H1 (cell line): ENCODE results near the gene GRAMD1B. TPM values are rescaled to one million over a fixed set of nuclear protein-coding genes. Genes with fewer than 3 reads are reported as not detected.

Experiments
- CTCF ChIA-PET: fragments of 300-600 bp; sonication (Branson Sonifier 250); formaldehyde crosslinking; loops from one replicate; lab custom pipeline; 2021; ENCODE audit not compliant: partially characterized antibody; lab: Charles Lee
- POLR2A ChIA-PET: fragments of 300-600 bp; sonication (Branson Sonifier 250); formaldehyde crosslinking; loops from one replicate; lab custom pipeline; 2021; ENCODE audit warnings: inconsistent platforms; ENCODE audit not compliant: partially characterized antibody; lab: Charles Lee
- DNase-seq, 2 experiments: peaks; one replicate each; pipeline versions ENCODE4 v3.0.0 to v3.0.0-alpha.2; 2010 to 2022; ENCODE audit warnings: low spot score in 2 of 2, low read depth in 1 of 2, mixed read lengths in 1 of 2
- FAIRE-seq: peaks from 2 replicates; lab custom pipeline; 2011; peaks lifted over from hg19 to GRCh38; lab: Jason Lieb, UNC
- H2AFZ ChIP-seq: 2 replicates; pipeline ENCODE4 v1.8.1; 2012; ENCODE audit warnings: low read length, inconsistent platforms
- H2AK5ac ChIP-seq: 2 replicates; pipeline ENCODE4 v1.6.1; 2013; ENCODE audit warnings: low read depth, low read length
- H2BK120ac ChIP-seq: replicated peaks from 2 replicates; pipeline ENCODE3; 2013; ENCODE audit warnings: low read depth, low read length, inconsistent platforms
- H2BK12ac ChIP-seq: 2 replicates; pipeline ENCODE4 v1.6.1; 2013; ENCODE audit warnings: low read depth, low read length
- H2BK15ac ChIP-seq: 2 replicates; pipeline ENCODE4 v1.6.1; 2013; ENCODE audit warnings: low read length
- H2BK20ac ChIP-seq: 2 replicates; pipeline ENCODE4 v1.6.1; 2013; ENCODE audit warnings: low read length
- H2BK5ac ChIP-seq: 2 replicates; pipeline ENCODE4 v1.6.1; 2013; ENCODE audit warnings: low read depth, low read length
- H3K14ac ChIP-seq: 2 replicates; pipeline ENCODE4 v1.6.1; 2013; ENCODE audit warnings: inconsistent platforms; ENCODE audit not compliant: insufficient read length
- H3K18ac ChIP-seq: 2 replicates; pipeline ENCODE4 v1.6.1; 2013; ENCODE audit warnings: low read length; ENCODE audit errors: extremely low read depth
- H3K23ac ChIP-seq: 2 replicates; pipeline ENCODE4 v1.6.1; 2013; ENCODE audit warnings: inconsistent platforms; ENCODE audit not compliant: insufficient read length
- H3K23me2 ChIP-seq: 2 replicates; pipeline ENCODE4 v1.6.1; 2013; ENCODE audit warnings: low read depth, low read length
- H3K27ac ChIP-seq: 2 replicates; pipeline ENCODE4 v1.6.1; 2011; ENCODE audit warnings: low read depth, low read length, inconsistent platforms
- H3K27me3 ChIP-seq, 4 experiments: replicated peaks in 1 of 4; 1 replicate in 1 of 4; 2 replicates in 3 of 4; pipeline versions ENCODE4 v1.6.1 to v1.8.1; 2011 to 2013; ENCODE audit warnings: low read length in 3 of 4, mild to moderate bottlenecking in 3 of 4, inconsistent platforms in 2 of 4, mixed read lengths in 2 of 4, moderate library complexity in 1 of 4; ENCODE audit not compliant: control insufficient read depth in 3 of 4, insufficient read depth in 3 of 4; ENCODE audit errors: extremely low read depth in 1 of 4
- H3K36me3 ChIP-seq, 4 experiments: 2 replicates each; pipeline versions ENCODE4 v1.6.1 to v1.8.1; 2011 to 2013; ENCODE audit warnings: mild to moderate bottlenecking in 4 of 4, low read length in 3 of 4, moderate library complexity in 2 of 4, control low read depth in 1 of 4, inconsistent platforms in 1 of 4; ENCODE audit not compliant: insufficient read depth in 4 of 4, control insufficient read depth in 2 of 4
- H3K4ac ChIP-seq: replicated peaks from 2 replicates; pipeline ENCODE3; 2013; ENCODE audit warnings: low read length, low read depth, mixed read lengths, inconsistent platforms; ENCODE audit not compliant: insufficient read length
- H3K4me1 ChIP-seq, 4 experiments: replicated peaks in 1 of 4; 1 replicate in 1 of 4; 2 replicates in 3 of 4; pipeline versions ENCODE4 v1.6.1 to v1.8.1; 2011 to 2013; ENCODE audit warnings: low read length in 3 of 4, inconsistent platforms in 2 of 4, mixed read lengths in 1 of 4; ENCODE audit not compliant: insufficient read depth in 4 of 4, control insufficient read depth in 3 of 4
- H3K4me2 ChIP-seq, 2 experiments: 2 replicates each; pipeline versions ENCODE4 v1.6.1 to v1.8.1; 2011 to 2013; ENCODE audit warnings: low read depth in 2 of 2, low read length in 2 of 2, control low read depth in 1 of 2, inconsistent platforms in 1 of 2, mild to moderate bottlenecking in 1 of 2; ENCODE audit not compliant: insufficient read depth in 1 of 2
- H3K4me3 ChIP-seq, 4 experiments: fragments of 200-600, 300-600 bp in 1 of 4; sonication (generic), shearing (Covaris generic), sonication (Bioruptor Twin) in 1 of 4; 2 replicates each; pipeline versions ENCODE4 v1.5.1 to v1.8.1; 2011 to 2016; ENCODE audit warnings: low read length in 4 of 4, low read depth in 3 of 4, control low read depth in 2 of 4, inconsistent platforms in 2 of 4, mild to moderate bottlenecking in 2 of 4, mixed read lengths in 1 of 4, moderate library complexity in 1 of 4; ENCODE audit not compliant: insufficient read depth in 2 of 4; ENCODE audit errors: extremely low read depth in 1 of 4
- H3K56ac ChIP-seq: replicated peaks from 2 replicates; pipeline ENCODE3; 2013; ENCODE audit warnings: low read depth, mild to moderate bottlenecking, mixed read lengths, low read length, inconsistent platforms; ENCODE audit not compliant: insufficient read length
- H3K79me1 ChIP-seq: 2 replicates; pipeline ENCODE4 v1.6.1; 2013; ENCODE audit warnings: low read depth, low read length, control low read depth
- H3K79me2 ChIP-seq, 2 experiments: 2 replicates each; pipeline versions ENCODE4 v1.6.1 to v1.8.1; 2012 to 2013; ENCODE audit warnings: low read length in 2 of 2, mild to moderate bottlenecking in 2 of 2, inconsistent platforms in 1 of 2; ENCODE audit not compliant: insufficient read depth in 2 of 2, control insufficient read depth in 1 of 2
- H3K9ac ChIP-seq, 4 experiments: replicated peaks in 1 of 4; 1 replicate in 1 of 4; 2 replicates in 3 of 4; pipeline versions ENCODE4 v1.6.1 to v1.8.1; 2011 to 2013; ENCODE audit warnings: low read depth in 3 of 4, low read length in 3 of 4, control low read depth in 2 of 4, mild to moderate bottlenecking in 2 of 4, moderate library complexity in 2 of 4, inconsistent platforms in 1 of 4; ENCODE audit errors: extremely low read depth in 1 of 4
- H3K9me3 ChIP-seq, 2 experiments: 2 replicates each; pipeline versions ENCODE4 v1.6.1 to v1.8.1; 2012 to 2013; ENCODE audit warnings: mild to moderate bottlenecking in 2 of 2, moderate library complexity in 2 of 2, control low read depth in 1 of 2, inconsistent platforms in 1 of 2, low read depth in 1 of 2, low read length in 1 of 2, mixed read lengths in 1 of 2; ENCODE audit not compliant: insufficient read depth in 2 of 2
- H4K20me1 ChIP-seq, 2 experiments: replicated peaks in 1 of 2; 2 replicates each; pipeline versions ENCODE3 to v1.8.1; 2011 to 2013; ENCODE audit warnings: inconsistent platforms in 2 of 2, low read length in 2 of 2, mild to moderate bottlenecking in 1 of 2; ENCODE audit not compliant: insufficient read depth in 2 of 2, control insufficient read depth in 1 of 2
- H4K5ac ChIP-seq: 2 replicates; pipeline ENCODE4 v1.6.1; 2013; ENCODE audit warnings: low read length, low read depth, mixed read lengths, inconsistent platforms; ENCODE audit not compliant: insufficient read length
- H4K8ac ChIP-seq: 2 replicates; pipeline ENCODE4 v1.8.0; 2013; ENCODE audit warnings: mild to moderate bottlenecking, moderate library complexity, low read length, inconsistent platforms; ENCODE audit not compliant: insufficient read depth; ENCODE audit errors: extremely low read depth
- H4K91ac ChIP-seq: replicated peaks from 2 replicates; pipeline ENCODE3; 2013; ENCODE audit warnings: low read length, mixed read lengths, inconsistent platforms; ENCODE audit not compliant: insufficient read length
- CBX8 ChIP-seq: fragments of 300-800, 300-1000 bp; sonication (generic); IDR thresholded peaks from 2 replicates; pipeline ENCODE4 v1.7.1; 2016; ENCODE audit warnings: low read depth, low read length, borderline replicate concordance
- CHD1 ChIP-seq: IDR thresholded peaks from 2 replicates; pipeline ENCODE4 v1.6.1; 2012; ENCODE audit warnings: low read depth, low read length, improper control_type of control experiment
- JUN ChIP-seq: IDR thresholded peaks from 2 replicates; pipeline ENCODE4 v1.6.1; 2011; ENCODE audit warnings: low read depth, mild to moderate bottlenecking, improper control_type of control experiment, low read length
- NRF1 ChIP-seq: IDR thresholded peaks from 2 replicates; pipeline ENCODE4 v1.6.1; 2011; ENCODE audit warnings: mild to moderate bottlenecking, low read depth, low read length, improper control_type of control experiment
- POU5F1 ChIP-seq: IDR thresholded peaks from 2 replicates; pipeline ENCODE4 v1.6.1; 2011; ENCODE audit warnings: low read depth, mild to moderate bottlenecking, low read length, moderate library complexity
- RAD21 ChIP-seq, 2 experiments: IDR thresholded peaks in 1 of 2; conservative IDR thresholded peaks in 1 of 2; 2 replicates each; pipeline ENCODE4 v1.6.1; 2011; ENCODE audit warnings: low read depth in 2 of 2, low read length in 2 of 2, improper control_type of control experiment in 1 of 2, inconsistent platforms in 1 of 2, mild to moderate bottlenecking in 1 of 2, moderate library complexity in 1 of 2
- RBBP5 ChIP-seq: IDR thresholded peaks from 2 replicates; pipeline ENCODE4 v1.7.1; 2012; ENCODE audit warnings: low read depth, mild to moderate bottlenecking, inconsistent platforms, low read length, moderate library complexity, borderline replicate concordance
- TBP ChIP-seq: IDR thresholded peaks from 2 replicates; pipeline ENCODE4 v1.6.1; 2011; ENCODE audit warnings: low read depth, low read length, improper control_type of control experiment
- TEAD4 ChIP-seq: IDR thresholded peaks from 2 replicates; pipeline ENCODE4 v1.6.1; 2012; ENCODE audit warnings: low read depth, low read length, inconsistent platforms, mixed read lengths
- USF2 ChIP-seq: IDR thresholded peaks from 2 replicates; pipeline ENCODE4 v1.6.1; 2011; ENCODE audit warnings: low read length, improper control_type of control experiment
- WGBS, 2 experiments: shearing (Covaris generic) in 1 of 2; methylation state at CpG; one replicate each; pipeline versions ENCODE4 v1.1.6 to v1.1.7; 2013 to 2015; ENCODE audit warnings: low lambda C conversion rate in 2 of 2, mixed read lengths in 2 of 2, inconsistent platforms in 1 of 2, low coverage in 1 of 2, missing lambda C conversion rate in 1 of 2; ENCODE audit not compliant: insufficient replicate concordance in 2 of 2, insufficient coverage in 1 of 2, insufficient read length in 1 of 2; ENCODE audit errors: extremely low coverage in 1 of 2, missing lambda C conversion rate in 1 of 2; 5-methylcytosine and 5-hydroxymethylcytosine counted together
- polyA plus RNA-seq, 7 experiments: library from polyadenylated mRNA; depleted of rRNA in 3 of 7; stranded (reverse) in 5 of 7; unstranded in 2 of 7; fragments of >200 nt in 5 of 7; fragments of 200-250 nt in 2 of 7; gene quantifications; 1 replicate in 5 of 7; 2 replicates in 1 of 7; 4 replicates in 1 of 7; pipeline versions ENCODE4 v1.2.1 to v1.2.3, GENCODE V29; 2011 to 2013; ENCODE audit warnings: missing spikeins in 2 of 7, mixed read lengths in 2 of 7
- total RNA-seq: library from RNA; stranded (reverse); fragmentation: NEBNext Ultra II Directional; extraction: Animal tissue kit (Norgen Biotek cat#: 25700); gene quantifications from 2 replicates; pipeline ENCODE4 v1.2.1, GENCODE V29; 2021

GRAMD1B gene
- total and polyA plus RNA-seq, 2 of the 8 experiments (the other 6 are each of a cell fraction or from before 2014, with no cell fraction given): 10.1 to 21.2 TPM

- DNase-seq (no peak), FAIRE-seq (no peak)
- Histone ChIP-seq H4K91ac (no peak overlapping the region), H2BK120ac (no peak overlapping the region), H3K9me3 (no peaks in the 10 kb centered on the region), H3K36me3 (no peaks in the 10 kb centered on the region), H3K56ac (no peak overlapping the region), H4K20me1 (no peaks in the 10 kb centered on the region), H3K27me3 (no peaks in the 10 kb centered on the region), H2BK20ac (no peak overlapping the region), H2AK5ac (no peak overlapping the region), H3K27ac (no peak overlapping the region), H3K79me1 (no peaks in the 10 kb centered on the region), H2AFZ (no peak overlapping the region), H3K23ac (no peak overlapping the region), H3K14ac (no peak overlapping the region), H3K23me2 (no peaks in the 10 kb centered on the region), H4K5ac (no peak overlapping the region), H4K8ac (no peak overlapping the region), H3K4me2 (no peak overlapping the region), H3K9ac (no peak overlapping the region), H2BK12ac (no peak overlapping the region; the same call in 1 of the 2 replicates), H3K4me1 (peaks cover 0 to 6% (median 5%) of the 10 kb centered on the region in 4 experiments; a peak in 4 of 7 replicates), H2BK15ac (no peak overlapping the region), H3K4ac (no peak overlapping the region), H3K18ac (no peak overlapping the region), H3K79me2 (no peaks in the 10 kb centered on the region), H2BK5ac (no peak overlapping the region), H3K4me3 (no peak overlapping the region)
- POLR2A ChIA-PET: interaction anchor here (0.8 kb wide), 1 partner anchor 16 kb away, joined by 3 read pairs; no protein-coding TSS in a partner anchor
- TF ChIP-seq TBP (no peak), RAD21 (IDR thresholded peaks at IDR 0.05 in 1 of 2, conservative IDR thresholded peaks at IDR 0.05 in 1 of 2; ENCODE audit: low read depth in 2 of 2, low read length in 2 of 2) (no peak), JUN (no peak), USF2 (no peak), CHD1 (no peak), POU5F1 (no peak), NRF1 (no peak), RBBP5 (no peak), TEAD4 (no peak), CBX8 (no peak)
- 84% methylated on average over 15 of the region's 16 CpGs; no CpG with 5 or more reads in 1 of the 2 experiments for WGBS, 2 experiments
- CTCF ChIA-PET: interaction anchor here (0.7 to 7.7 kb wide), 10 partner anchors 8 to 34 kb away, joined by 3 to 58 read pairs (median 4); no protein-coding TSS in a partner anchor
Measured at GRCh38 chr11:123544631-123545375, 114.7 kb downstream of the GRAMD1B start.
